ENCODE data around the gene RMND5A.
"Not testable (repeated sequence)": the region's sequence is repeated elsewhere in the genome, so short reads cannot be mapped to it uniquely, and the experiment has no call there.

RMND5A gene

GRCh38 chr2:86719263-86719636 lies 841 bp upstream of the RMND5A start:
- DNase-seq = not testable (repeated sequence)

GRCh38 chr2:86720540-86721320 lies 639 bp downstream of the RMND5A start:
- peak; percentile 55 to 56 for DNase-seq

- not testable (repeated sequence) for DNase-seq
These were observed 5.6 kb downstream of the RMND5A start for GRCh38 chr2:86725706-86726105.

GRCh38 chr2:86732040-86732525 lies 12.0 kb downstream of the RMND5A start:
- DNase-seq = not testable (repeated sequence)

- not testable (repeated sequence) for DNase-seq
These were observed 12.7 kb downstream of the RMND5A start for GRCh38 chr2:86732837-86733236.

- not testable (repeated sequence) for DNase-seq
These were observed 13.4 kb downstream of the RMND5A start for GRCh38 chr2:86733528-86733927.

- DNase-seq = not testable (repeated sequence)
These were observed 14.8 kb downstream of the RMND5A start for GRCh38 chr2:86734896-86735295.

GRCh38 chr2:86739485-86739884 lies 19.4 kb downstream of the RMND5A start:
- DNase-seq = not testable (repeated sequence)

- DNase-seq = not testable (repeated sequence)
These were observed 19.8 kb downstream of the RMND5A start for GRCh38 chr2:86739889-86740288.

GRCh38 chr2:86741889-86742498 lies 21.9 kb downstream of the RMND5A start:
- DNase-seq = not testable (repeated sequence)

GRCh38 chr2:86744152-86744551 lies 24.1 kb downstream of the RMND5A start:
- DNase-seq = no peak

- DNase-seq = no peak
These were observed 26.8 kb downstream of the RMND5A start for GRCh38 chr2:86746939-86747338.

GRCh38 chr2:86747711-86748639 lies 27.9 kb downstream of the RMND5A start:
- DNase-seq = peak in 1 of 2 donors; percentile 2

GRCh38 chr2:86750240-86750839 lies 30.2 kb downstream of the RMND5A start:
- DNase-seq = no peak

- DNase-seq = no peak
These were observed 31.7 kb downstream of the RMND5A start for GRCh38 chr2:86751778-86752177.

GRCh38 chr2:86752934-86753333 lies 32.8 kb downstream of the RMND5A start:
- DNase-seq = no peak

GRCh38 chr2:86753606-86754005 lies 33.5 kb downstream of the RMND5A start:
- no peak for DNase-seq

GRCh38 chr2:86758405-86758804 lies 38.3 kb downstream of the RMND5A start:
- no peak for DNase-seq

GRCh38 chr2:86760371-86760770 lies 40.3 kb downstream of the RMND5A start:
- DNase-seq = no peak

GRCh38 chr2:86764661-86765309 lies 44.7 kb downstream of the RMND5A start:
- DNase-seq = peak in 1 of 2 donors; percentile 26

GRCh38 chr2:86765310-86765695 lies 45.2 kb downstream of the RMND5A start:
- no peak for DNase-seq
